OCI-LY3 (cell line): ENCODE data around the gene THSD7B.
"Not testable (repeated sequence)": the region's sequence is repeated elsewhere in the genome, so short reads cannot be mapped to it uniquely, and the experiment has no call there.

Experiments used
- H2AFZ ChIP-seq: fragments of 200-600, 300-600 bp; shearing (Covaris generic); 2 replicates; pipeline ENCODE4 v1.6.0; 2014; ENCODE audit warnings: antibody characterized with exemption, low read depth, low read length
- H3K27ac ChIP-seq: fragments of 200-600, 300-600 bp; sonication (generic); 2 replicates; pipeline ENCODE4 v1.5.1; 2014; ENCODE audit warnings: mild to moderate bottlenecking, low read length, moderate library complexity, mixed read lengths
- H3K27me3 ChIP-seq: fragments of 200-600, 300-600 bp; sonication (generic); 2 replicates; pipeline ENCODE4 v1.6.1; 2014; ENCODE audit warnings: low read depth, low read length, mixed read lengths
- H3K36me3 ChIP-seq: fragments of 200-600, 300-600 bp; sonication (generic); replicated peaks from 2 replicates; pipeline ENCODE3; 2014; ENCODE audit warnings: low read depth, low read length, mixed read lengths
- H3K4me1 ChIP-seq: fragments of 300-600, 200-600 bp; sonication (generic); 2 replicates; pipeline ENCODE4 v1.6.1; 2014; ENCODE audit warnings: low read length, mixed read lengths
- H3K4me2 ChIP-seq: fragments of 200-600, 300-600 bp; sonication (generic); 2 replicates; pipeline ENCODE4 v1.6.1; 2014; ENCODE audit warnings: low read length, mixed read lengths
- H3K4me3 ChIP-seq: fragments of 300-600, 200-600 bp; sonication (generic); 2 replicates; pipeline ENCODE4 v1.5.1; 2014; ENCODE audit warnings: antibody characterized with exemption, mild to moderate bottlenecking, low read length, moderate library complexity
- H3K79me2 ChIP-seq: fragments of 300-600, 200-600 bp; shearing (Covaris generic); 2 replicates; pipeline ENCODE4 v1.6.1; 2014; ENCODE audit warnings: mild to moderate bottlenecking, low read length, mixed read lengths
- H3K9ac ChIP-seq: fragments of 300-600, 200-600 bp; shearing (Covaris generic); 2 replicates; pipeline ENCODE4 v1.6.0; 2014; ENCODE audit warnings: mild to moderate bottlenecking, low read length, moderate library complexity
- H3K9me3 ChIP-seq: fragments of 200-600, 300-600 bp; shearing (Covaris generic); 2 replicates; pipeline ENCODE4 v1.6.1; 2014; ENCODE audit warnings: low read length, mixed read lengths; ENCODE audit not compliant: insufficient read depth
- H4K20me1 ChIP-seq: fragments of 200-600, 300-600 bp; sonication (generic); 2 replicates; pipeline ENCODE4 v1.6.1; 2016; ENCODE audit warnings: low read length, mixed read lengths; ENCODE audit not compliant: insufficient read depth
- EZH2phosphoT487 ChIP-seq: fragments of 200-600 bp; shearing (Covaris generic); IDR thresholded peaks from 2 replicates; pipeline ENCODE4 v1.6.1; 2018; ENCODE audit warnings: antibody characterized with exemption, mixed run types, low read depth
- TF ChIP-seq, protein P1 (sequence below): fragments of 200-600, 300-600 bp; sonication (generic); IDR thresholded peaks from 2 replicates; pipeline ENCODE4 v1.5.1; 2014; ENCODE audit warnings: antibody characterized with exemption, low read length, low read depth

Gene THSD7B

DNA sequence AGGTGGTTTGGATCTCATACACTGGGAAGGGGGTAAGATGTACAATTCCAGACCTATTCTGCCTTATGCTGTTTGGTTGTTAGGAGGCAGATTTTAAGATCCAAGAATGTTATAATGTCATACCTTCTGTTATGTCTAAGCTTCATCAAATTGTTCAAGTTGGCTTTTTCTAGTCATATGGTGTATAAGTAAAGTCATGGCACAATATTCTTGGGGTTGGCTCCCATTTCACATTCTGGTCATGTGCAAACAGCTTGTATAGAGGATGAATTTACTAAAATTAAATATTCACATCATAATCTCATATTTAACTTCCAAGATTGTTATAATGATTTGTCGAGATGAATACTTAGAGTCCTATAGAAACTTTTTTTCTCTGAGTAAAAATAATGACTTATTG, 774.0 kb downstream of the THSD7B start:
- H3K4me3 ChIP-seq: no peak overlapping the region
- no peaks in the 10 kb centered on the region for H3K9me3 ChIP-seq
- H3K9ac ChIP-seq: no peak overlapping the region
- no peak overlapping the region for H3K27ac ChIP-seq
- no peaks in the 10 kb centered on the region for H3K79me2 ChIP-seq
- no peaks in the 10 kb centered on the region for H4K20me1 ChIP-seq
- no peak overlapping the region for H2AFZ ChIP-seq
- no peaks in the 10 kb centered on the region for H3K36me3 ChIP-seq
- TF ChIP-seq EZH2phosphoT487: no peak
- TF ChIP-seq, protein P1, sequence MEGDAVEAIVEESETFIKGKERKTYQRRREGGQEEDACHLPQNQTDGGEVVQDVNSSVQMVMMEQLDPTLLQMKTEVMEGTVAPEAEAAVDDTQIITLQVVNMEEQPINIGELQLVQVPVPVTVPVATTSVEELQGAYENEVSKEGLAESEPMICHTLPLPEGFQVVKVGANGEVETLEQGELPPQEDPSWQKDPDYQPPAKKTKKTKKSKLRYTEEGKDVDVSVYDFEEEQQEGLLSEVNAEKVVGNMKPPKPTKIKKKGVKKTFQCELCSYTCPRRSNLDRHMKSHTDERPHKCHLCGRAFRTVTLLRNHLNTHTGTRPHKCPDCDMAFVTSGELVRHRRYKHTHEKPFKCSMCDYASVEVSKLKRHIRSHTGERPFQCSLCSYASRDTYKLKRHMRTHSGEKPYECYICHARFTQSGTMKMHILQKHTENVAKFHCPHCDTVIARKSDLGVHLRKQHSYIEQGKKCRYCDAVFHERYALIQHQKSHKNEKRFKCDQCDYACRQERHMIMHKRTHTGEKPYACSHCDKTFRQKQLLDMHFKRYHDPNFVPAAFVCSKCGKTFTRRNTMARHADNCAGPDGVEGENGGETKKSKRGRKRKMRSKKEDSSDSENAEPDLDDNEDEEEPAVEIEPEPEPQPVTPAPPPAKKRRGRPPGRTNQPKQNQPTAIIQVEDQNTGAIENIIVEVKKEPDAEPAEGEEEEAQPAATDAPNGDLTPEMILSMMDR: no peak
- no peaks in the 10 kb centered on the region for H3K27me3 ChIP-seq
- no peaks in the 10 kb centered on the region for H3K4me1 ChIP-seq
- no peak overlapping the region for H3K4me2 ChIP-seq

DNA sequence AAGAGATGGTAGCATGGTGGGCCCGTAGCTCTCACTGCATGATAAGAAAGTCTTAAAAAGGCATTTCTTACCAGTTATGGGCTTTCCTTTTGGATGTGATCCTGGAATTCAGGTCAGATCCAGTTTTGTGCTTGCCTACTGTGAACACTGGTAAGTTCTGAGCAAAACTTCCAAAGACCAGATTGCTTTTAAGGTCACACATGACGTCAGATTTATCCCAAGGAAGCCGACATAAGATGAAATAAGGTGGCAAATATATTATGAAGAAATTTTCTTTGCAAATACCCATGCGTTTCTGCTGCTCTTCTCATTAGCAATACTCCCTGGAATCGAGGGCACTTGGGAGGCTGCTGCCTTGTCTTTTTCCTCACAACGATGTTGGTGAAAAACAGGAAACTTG, 782.5 kb downstream of the THSD7B start:
- TF ChIP-seq EZH2phosphoT487: no peak
- TF ChIP-seq, protein P1: no peak
- H3K27ac ChIP-seq: no peak overlapping the region
- no peak overlapping the region for H3K4me3 ChIP-seq

DNA sequence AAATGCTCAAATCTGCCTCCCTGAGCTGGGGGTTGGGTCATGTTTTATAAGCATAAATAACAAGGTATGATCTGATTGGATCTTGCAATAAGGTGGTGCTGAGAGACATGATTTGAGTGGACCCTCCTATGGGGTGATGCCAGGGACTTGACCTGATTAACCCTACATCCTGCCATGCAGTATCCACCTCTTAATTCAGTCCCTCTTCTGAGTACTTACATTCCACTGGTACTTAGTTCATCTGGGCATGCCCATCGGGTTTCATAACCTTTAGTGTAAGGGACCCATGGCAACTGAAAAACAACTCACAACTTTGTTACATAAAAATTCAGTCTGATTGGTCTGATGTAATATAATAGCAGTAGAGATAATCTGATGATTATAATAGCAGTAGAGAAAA, 801.0 kb downstream of the THSD7B start:
- H3K27me3 ChIP-seq: no peaks in the 10 kb centered on the region
- H3K9ac ChIP-seq: no peak overlapping the region
- no peak overlapping the region for H3K4me3 ChIP-seq
- H3K36me3 ChIP-seq: no peaks in the 10 kb centered on the region
- TF ChIP-seq EZH2phosphoT487: no peak
- TF ChIP-seq, protein P1: no peak
- H4K20me1 ChIP-seq: no peaks in the 10 kb centered on the region
- no peaks in the 10 kb centered on the region for H3K79me2 ChIP-seq
- no peak overlapping the region for H2AFZ ChIP-seq
- no peak overlapping the region for H3K4me2 ChIP-seq
- no peaks in the 10 kb centered on the region for H3K9me3 ChIP-seq
- no peaks in the 10 kb centered on the region for H3K4me1 ChIP-seq
- H3K27ac ChIP-seq: no peak overlapping the region

More for the DNA sequence above, 782.5 kb downstream of the THSD7B start:
- H3K36me3 ChIP-seq: no peaks in the 10 kb centered on the region
- no peaks in the 10 kb centered on the region for H3K79me2 ChIP-seq
- H3K4me2 ChIP-seq: no peak overlapping the region
- H2AFZ ChIP-seq: no peak overlapping the region
- no peak overlapping the region for H3K9ac ChIP-seq
- H3K4me1 ChIP-seq: no peaks in the 10 kb centered on the region
- no peaks in the 10 kb centered on the region for H3K27me3 ChIP-seq
- H4K20me1 ChIP-seq: no peaks in the 10 kb centered on the region
- no peaks in the 10 kb centered on the region for H3K9me3 ChIP-seq

DNA sequence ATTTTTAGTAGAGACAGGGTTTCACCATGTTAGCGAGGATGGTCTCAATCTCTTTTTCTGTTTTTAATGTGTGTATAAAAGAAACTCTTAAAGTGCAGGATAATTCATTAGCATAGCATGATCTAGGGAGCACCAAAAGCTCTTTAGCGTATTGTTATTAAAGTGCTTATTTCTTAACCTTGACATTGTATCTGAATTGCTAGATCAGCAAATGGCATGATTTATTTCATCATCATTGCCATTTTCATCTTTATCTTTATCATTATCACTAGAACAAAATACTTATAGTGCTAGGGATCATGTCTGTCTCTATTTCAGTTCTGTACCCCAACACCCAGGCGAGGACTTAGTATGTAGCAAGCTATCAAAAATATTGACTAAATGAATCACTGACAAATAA, 805.1 kb downstream of the THSD7B start:
- no peaks in the 10 kb centered on the region for H3K4me1 ChIP-seq
- TF ChIP-seq, protein P1: no peak
- no peak for TF ChIP-seq EZH2phosphoT487
- no peaks in the 10 kb centered on the region for H3K9me3 ChIP-seq
- no peaks in the 10 kb centered on the region for H3K27me3 ChIP-seq
- no peak overlapping the region for H3K9ac ChIP-seq
- no peak overlapping the region for H3K27ac ChIP-seq
- no peak overlapping the region for H3K4me3 ChIP-seq
- H4K20me1 ChIP-seq: no peaks in the 10 kb centered on the region
- no peak overlapping the region for H2AFZ ChIP-seq
- H3K36me3 ChIP-seq: no peaks in the 10 kb centered on the region
- no peak overlapping the region for H3K4me2 ChIP-seq
- H3K79me2 ChIP-seq: no peaks in the 10 kb centered on the region

DNA sequence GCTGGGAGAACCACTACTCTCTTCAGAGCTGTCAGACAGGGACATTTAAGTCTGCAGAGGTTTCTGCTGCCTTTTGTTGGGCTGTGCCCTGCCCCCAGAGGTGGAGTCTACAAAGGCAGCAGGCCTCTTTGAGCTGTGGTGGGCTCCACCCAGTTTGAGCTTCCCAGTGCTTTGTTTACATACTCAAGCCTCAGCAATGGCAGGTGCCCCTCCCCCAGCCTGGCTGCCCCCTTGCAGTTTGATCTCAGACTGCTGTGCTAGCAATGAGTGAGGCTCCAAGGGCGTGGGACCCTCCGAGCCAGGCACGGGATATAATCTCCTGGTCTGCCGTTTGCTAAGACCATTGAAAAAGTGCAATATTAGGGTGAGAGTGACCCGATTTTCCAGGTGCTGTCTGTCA, 822.5 kb downstream of the THSD7B start:
- H3K27me3 ChIP-seq, H3K79me2 ChIP-seq, H3K27ac ChIP-seq, H3K9me3 ChIP-seq, H3K4me1 ChIP-seq, H4K20me1 ChIP-seq, H2AFZ ChIP-seq, H3K36me3 ChIP-seq, H3K9ac ChIP-seq, H3K4me2 ChIP-seq, H3K4me3 ChIP-seq: not testable (repeated sequence)

DNA sequence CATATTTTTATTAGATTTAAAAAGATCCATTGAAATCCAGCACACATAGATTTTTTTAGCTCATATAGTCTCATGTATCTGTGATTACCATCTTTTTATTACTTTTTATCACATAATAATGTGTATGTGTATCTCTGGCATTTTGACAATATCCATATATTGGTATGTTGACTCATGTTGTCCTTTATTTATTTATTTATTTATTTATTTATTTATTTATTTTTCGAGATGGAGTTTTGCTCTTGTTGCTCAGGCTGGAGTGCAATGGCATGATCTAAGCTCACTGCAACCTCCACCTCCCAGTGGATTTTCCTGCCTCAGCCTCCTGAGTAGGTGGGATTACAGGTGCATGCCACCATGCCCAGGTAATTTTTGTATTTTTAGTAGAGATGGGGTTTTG, 823.2 kb downstream of the THSD7B start:
- H3K79me2 ChIP-seq, H3K9me3 ChIP-seq, H3K4me1 ChIP-seq, H3K9ac ChIP-seq, H3K27ac ChIP-seq, H3K4me2 ChIP-seq, H4K20me1 ChIP-seq, H3K36me3 ChIP-seq, H2AFZ ChIP-seq, H3K4me3 ChIP-seq, H3K27me3 ChIP-seq: not testable (repeated sequence)
